GM11168 (cell line): ENCODE measurements around the gene DENND1B.
"Not testable (repeated sequence)": the region's sequence is repeated elsewhere in the genome, so short reads cannot be mapped to it uniquely, and the experiment has no call there.

Experiments
- in situ Hi-C: fragments of 300-500 bp; cut with MboI; formaldehyde crosslinking; loops from one replicate; pipeline ENCODE4 v1.12.0; 2022; ENCODE audit warnings: low sequenced_read_pairs; ENCODE audit not compliant: unreplicated experiment

DENND1B gene

GRCh38 chr1:197752652-197753164 is 22.6 kb downstream of the DENND1B start:
- in situ Hi-C loops = not testable (repeated sequence)

DNA sequence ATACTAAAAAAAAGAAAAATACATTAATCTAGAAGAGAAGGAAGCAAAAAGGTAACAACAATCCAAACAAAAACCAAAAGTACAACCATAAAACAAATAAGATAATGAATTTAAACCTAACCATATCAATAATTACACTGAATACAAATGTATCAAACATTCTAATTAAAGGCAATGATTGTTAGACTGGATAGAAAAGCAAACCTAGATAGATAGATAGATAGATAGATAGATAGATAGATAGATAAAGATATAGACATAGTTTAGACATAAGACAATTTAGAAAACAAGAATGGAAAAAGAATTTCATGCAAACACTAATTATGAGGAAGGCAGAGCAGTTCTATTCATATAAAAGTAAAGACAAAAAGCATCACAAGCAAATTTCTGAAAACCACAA is 24.9 kb downstream of the DENND1B start:
- in situ Hi-C loops = no loop called here

DNA sequence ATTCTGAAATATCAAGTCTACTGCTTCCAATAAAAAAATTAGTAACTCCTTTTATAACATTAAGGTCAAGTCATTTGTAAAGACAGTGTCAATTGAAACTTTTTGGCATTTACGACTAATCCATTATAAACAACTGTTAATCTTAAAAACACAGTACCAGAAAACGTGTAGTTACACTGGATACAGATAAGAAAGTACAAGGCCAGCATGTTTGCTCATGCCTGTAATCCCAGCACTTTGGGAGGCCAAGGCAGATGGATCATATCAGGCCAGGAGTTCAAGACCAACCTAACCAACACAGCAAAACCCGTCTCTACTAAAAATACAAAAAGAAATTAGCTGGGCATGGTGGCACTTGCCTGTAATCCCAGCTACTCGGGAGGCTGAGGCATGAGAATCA is 29.4 kb downstream of the DENND1B start:
- in situ Hi-C loops = no loop called here

GRCh38 chr1:197744979-197745378 is 30.3 kb downstream of the DENND1B start:
- in situ Hi-C loops = no loop called here

DNA sequence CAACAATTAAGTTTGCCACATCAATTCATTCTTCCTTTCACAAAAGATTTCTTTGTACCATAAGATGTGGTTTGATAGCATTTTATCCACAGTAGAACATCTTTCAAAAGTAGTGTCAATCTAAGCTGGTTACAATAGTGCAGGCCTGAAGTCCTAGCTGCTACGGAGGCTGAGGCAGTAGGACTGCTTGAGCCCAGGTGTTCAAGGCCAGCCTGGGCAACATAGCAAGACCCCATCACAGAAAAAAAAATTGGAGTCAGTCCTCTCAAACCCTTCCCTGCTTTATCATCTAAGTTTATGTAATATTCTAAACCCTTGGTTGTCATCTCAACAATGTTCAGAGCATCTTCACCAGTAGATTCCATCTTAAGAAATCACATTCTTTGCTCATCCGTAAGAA is 31.7 kb downstream of the DENND1B start:
- in situ Hi-C loops = no loop called here

GRCh38 chr1:197740992-197741391 is 34.3 kb downstream of the DENND1B start:
- in situ Hi-C loops = no loop called here

DNA sequence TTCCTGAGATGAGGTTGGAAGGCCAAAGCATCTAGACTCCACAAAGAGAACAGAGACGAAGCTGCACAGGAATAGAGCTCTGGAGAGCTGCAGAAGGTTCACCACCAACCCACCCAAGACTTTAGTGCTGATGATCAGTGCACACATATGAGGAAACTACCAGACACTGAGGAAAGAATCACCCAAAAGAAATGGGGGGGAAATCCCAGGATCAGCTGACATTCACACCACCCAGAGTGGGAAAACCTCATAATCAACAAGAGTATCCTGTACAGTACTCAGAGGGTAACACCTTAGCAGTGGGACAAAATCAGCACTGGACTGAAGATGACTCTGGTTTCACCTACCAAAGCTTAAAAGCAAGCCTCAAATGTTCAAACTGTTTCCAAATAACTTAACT is 36.4 kb downstream of the DENND1B start:
- in situ Hi-C loops = no loop called here

- in situ Hi-C loops = no loop called here
Measured at GRCh38 chr1:197737916-197738315, 37.4 kb downstream of the DENND1B start.

GRCh38 chr1:197736685-197737084 is 38.6 kb downstream of the DENND1B start:
- in situ Hi-C loops = no loop called here

- in situ Hi-C loops = no loop called here
Measured at GRCh38 chr1:197735461-197735860, 39.8 kb downstream of the DENND1B start.

DNA sequence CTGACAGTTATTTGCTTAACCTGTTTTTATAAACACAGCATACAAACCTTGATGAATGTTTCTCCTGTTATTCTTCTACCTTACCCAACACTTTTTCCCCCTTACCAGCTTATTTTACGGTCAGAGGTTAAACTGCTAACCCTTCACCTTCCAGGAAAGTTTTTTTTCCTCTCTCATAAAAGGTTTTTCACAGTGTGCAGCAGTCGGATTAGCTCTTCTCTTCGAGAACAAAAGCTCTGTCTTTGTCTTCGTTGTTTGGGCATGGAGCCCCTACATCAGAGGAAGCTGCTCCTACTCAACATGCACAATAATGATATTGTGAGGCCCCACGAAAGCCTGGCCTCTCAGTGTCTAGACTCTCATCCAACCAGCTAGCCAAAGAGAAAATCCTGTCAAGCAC is 42.0 kb downstream of the DENND1B start:
- in situ Hi-C loops = no loop called here

- in situ Hi-C loops = no loop called here
Measured at GRCh38 chr1:197732187-197732586, 43.1 kb downstream of the DENND1B start.

DNA sequence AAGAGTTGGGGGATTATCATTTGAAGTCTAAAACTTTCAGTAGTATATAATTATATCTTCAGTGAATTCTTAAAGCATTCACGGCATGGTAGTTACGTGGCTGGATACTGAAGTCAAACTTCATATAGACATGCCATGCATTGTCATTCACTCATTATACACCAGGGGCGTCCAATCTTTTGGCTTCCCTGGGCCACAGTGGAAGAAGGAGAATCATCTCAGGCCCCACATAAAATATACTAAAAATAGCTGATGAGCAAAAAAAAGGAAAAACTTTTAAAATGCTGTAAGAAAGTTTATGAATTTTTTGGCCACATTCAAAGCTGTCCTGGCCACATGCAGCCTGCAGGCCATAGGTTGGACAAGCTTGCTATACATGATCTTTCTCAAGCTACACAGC is 43.8 kb downstream of the DENND1B start:
- in situ Hi-C loops = no loop called here

GRCh38 chr1:197725976-197726375 is 49.3 kb downstream of the DENND1B start:
- in situ Hi-C loops = no loop called here

GRCh38 chr1:197725044-197725443 is 50.2 kb downstream of the DENND1B start:
- in situ Hi-C loops = no loop called here

DNA sequence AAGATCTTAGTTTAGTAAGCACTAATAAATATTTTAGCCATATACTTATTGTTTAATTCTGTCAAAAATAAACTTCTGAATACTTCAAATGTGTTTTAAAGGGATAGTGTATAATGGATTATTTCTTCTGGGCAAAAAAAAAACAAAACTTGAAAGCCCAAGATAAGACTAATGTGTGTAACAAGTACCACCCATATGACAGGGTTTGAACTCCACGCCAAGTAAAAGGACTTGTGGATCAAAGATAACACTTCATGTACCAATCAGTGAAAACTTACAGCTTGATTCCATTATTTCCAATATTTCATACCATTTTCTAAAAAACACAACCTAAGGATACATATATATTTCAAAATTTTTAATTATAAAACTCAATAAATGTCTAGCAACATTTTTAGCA is 59.5 kb downstream of the DENND1B start:
- in situ Hi-C loops = no loop called here

- in situ Hi-C loops = no loop called here
Measured at GRCh38 chr1:197706601-197707000, 68.7 kb downstream of the DENND1B start.

- in situ Hi-C loops = no loop called here
Measured at GRCh38 chr1:197705941-197706340, 69.3 kb downstream of the DENND1B start.

- in situ Hi-C loops = not testable (repeated sequence)
Measured at GRCh38 chr1:197700688-197701087, 74.6 kb downstream of the DENND1B start.

- in situ Hi-C loops = no loop called here
Measured at GRCh38 chr1:197696372-197696771, 78.9 kb downstream of the DENND1B start.

DNA sequence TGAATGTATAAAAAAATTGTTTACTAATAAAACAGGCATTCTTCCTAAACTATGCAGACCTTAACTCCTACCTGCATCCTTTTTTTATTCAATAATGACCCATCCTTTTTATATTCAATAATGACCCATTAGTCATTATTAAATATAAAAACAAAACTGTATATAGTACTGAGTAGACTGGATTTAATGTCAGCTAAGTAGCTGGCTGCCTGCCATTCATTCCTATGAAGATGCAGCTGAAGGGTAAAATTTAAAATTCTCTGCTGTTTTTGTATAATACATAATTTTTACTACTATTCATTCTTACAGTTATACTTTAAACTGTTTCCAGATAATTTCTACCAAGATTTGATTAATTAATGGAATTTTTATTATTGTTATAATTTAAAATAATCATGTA is 79.3 kb downstream of the DENND1B start:
- in situ Hi-C loops = no loop called here

DNA sequence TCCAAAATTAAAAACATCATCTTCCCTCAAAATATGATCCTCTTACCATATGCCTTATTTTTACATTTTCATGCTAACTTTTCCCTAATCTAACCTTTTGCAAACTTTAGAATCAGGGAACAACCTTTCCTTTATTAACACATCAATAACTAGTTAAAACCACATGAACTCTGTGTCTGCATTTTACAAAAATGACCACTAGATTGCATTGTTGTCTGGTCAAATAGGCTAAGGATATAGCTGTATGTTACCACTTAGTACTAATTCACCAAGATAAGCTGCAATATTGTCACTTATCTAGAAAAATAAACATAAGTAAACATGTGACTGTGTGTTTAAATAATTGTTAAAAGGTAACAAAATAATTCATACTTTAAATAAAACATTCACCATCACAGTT is 82.3 kb downstream of the DENND1B start:
- in situ Hi-C loops = no loop called here

GRCh38 chr1:197691816-197692215 is 83.5 kb downstream of the DENND1B start:
- in situ Hi-C loops = no loop called here
